Bronchial epithelial cell (primary cell): Measurements from ENCODE around the gene IL21R. TPM values are rescaled to one million over a fixed set of nuclear protein-coding genes. Genes with fewer than 3 reads are reported as not detected.

ENCODE experiments used
- DNase-seq: peaks from one replicate; pipeline ENCODE4 v3.0.0-alpha.2; 2010; ENCODE audit warnings: low read depth
- FAIRE-seq: peaks from 2 replicates; lab custom pipeline; 2011; peaks lifted over from hg19 to GRCh38; lab: Jason Lieb, UNC
- H3K27me3 ChIP-seq: 2 replicates; pipeline ENCODE4 v1.5.1; 2011; ENCODE audit warnings: low read length; ENCODE audit not compliant: control insufficient read depth, insufficient read depth
- H3K36me3 ChIP-seq: 2 replicates; pipeline ENCODE4 v1.5.1; 2011; ENCODE audit warnings: low read length; ENCODE audit not compliant: control insufficient read depth, insufficient read depth
- H3K4me3 ChIP-seq: 2 replicates; pipeline ENCODE4 v1.5.1; 2011; ENCODE audit warnings: mild to moderate bottlenecking, low read depth, low read length, control low read depth
- CTCF ChIP-seq: IDR thresholded peaks from 2 replicates; pipeline ENCODE4 v1.5.1; 2011; ENCODE audit warnings: mild to moderate bottlenecking, moderate library complexity, low read length, control low read depth, inconsistent platforms; ENCODE audit not compliant: insufficient read depth, severe bottlenecking
- total RNA-seq: library from RNA; depleted of rRNA; stranded (reverse); fragments of >200 nt; gene quantifications from 2 replicates; pipeline ENCODE4 v1.2.1, GENCODE V29; 2014

IL21R gene
- total RNA-seq, 1 donor from 2014 or later, result not detected

GRCh38 chr16:27499659-27500055, 97.7 kb downstream of the IL21R start:
- Histone ChIP-seq H3K36me3 (peaks cover 41% of the 10 kb centered on the region), H3K27me3 (no peaks in the 10 kb centered on the region), H3K4me3 (no peak overlapping the region)
- FAIRE-seq, result no peak
- no peak for DNase-seq
- TF ChIP-seq CTCF, result no peak

DNA sequence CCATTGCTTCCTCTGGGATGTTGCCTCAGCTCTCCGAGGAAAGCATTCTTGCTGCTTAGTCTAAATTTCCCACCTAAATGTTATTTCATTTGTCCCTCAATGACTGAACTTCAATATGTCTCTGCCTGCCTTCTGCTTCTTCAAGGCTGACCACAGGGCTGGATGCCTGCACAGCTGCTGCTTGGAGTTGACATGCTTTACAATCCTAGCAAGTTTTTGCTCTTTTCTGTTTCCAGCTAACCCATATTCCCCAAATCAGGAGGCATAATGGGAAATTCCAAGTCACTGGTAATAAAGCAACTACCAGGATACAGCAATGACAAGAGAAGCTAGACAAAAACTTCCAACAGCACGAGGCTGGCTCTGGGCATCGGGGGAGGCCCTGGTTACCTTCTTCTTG, 98.8 kb downstream of the IL21R start:
- FAIRE-seq, result no peak
- Histone ChIP-seq H3K36me3 (peaks cover 36% of the 10 kb centered on the region), H3K27me3 (no peaks in the 10 kb centered on the region), H3K4me3 (no peak overlapping the region)
- TF ChIP-seq CTCF, result no peak
- DNase-seq, result no peak

Other genes starting within 250 kb of the IL21R start
- gene KDM8, start 198.6 kb upstream of the IL21R start, total RNA-seq, result 1.7 and 1.8 TPM in 2 replicates
- gene NSMCE1, start 133.4 kb upstream of the IL21R start, total RNA-seq, result 107 and 111 TPM in 2 replicates
- 25.8 and 32.9 TPM in 2 replicates for gene IL4R, start 88.2 kb upstream of the IL21R start, total RNA-seq
- 40.8 and 58.5 TPM in 2 replicates for gene GTF3C1, start 147.7 kb downstream of the IL21R start, total RNA-seq
- gene KATNIP, start 148.0 kb downstream of the IL21R start, total RNA-seq, result 14.7 and 21.8 TPM in 2 replicates